Activated naive CD4-positive, alpha-beta T cell treated with Interleukin-2 at 50 U/mL for 16 hours (primary cell): ENCODE data around the gene ST8SIA6.
A peak's percentile ranks its signal among the peaks of the same experiment; 100 is the strongest.
"Not testable (repeated sequence)": the region's sequence is repeated elsewhere in the genome, so short reads cannot be mapped to it uniquely, and the experiment has no call there.

ENCODE experiments used
- DNase-seq: peaks from one replicate; pipeline ENCODE4 v3.0.0-alpha.2; 2020

ST8SIA6 gene

DNA sequence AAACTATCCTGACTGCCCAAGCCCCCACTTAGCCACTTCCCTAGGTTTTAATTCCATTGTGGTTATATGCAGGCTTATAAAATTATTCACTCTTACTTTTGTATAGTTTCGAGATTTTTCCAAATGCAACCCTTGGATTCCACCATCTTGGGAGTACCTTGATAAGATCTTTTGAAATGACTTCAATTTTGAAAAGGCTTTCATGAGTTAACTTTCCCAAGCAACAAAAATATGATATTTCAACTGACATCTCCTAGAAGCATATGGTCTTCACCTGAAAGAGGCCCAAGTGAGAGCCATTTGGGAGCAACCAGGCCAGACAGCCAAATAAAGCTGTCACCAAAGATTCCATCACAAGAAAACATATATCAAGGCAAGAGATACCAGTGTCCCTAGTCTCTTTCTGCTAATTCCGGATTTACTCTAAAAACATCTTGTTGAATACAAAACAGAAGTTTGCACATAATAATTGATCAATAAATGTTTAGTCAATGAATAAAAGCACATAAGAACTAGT is 1.7 kb upstream of the ST8SIA6 start:
- no peak for DNase-seq

- DNase-seq, result no peak
These were observed 673 bp upstream of the ST8SIA6 start for GRCh38 chr10:17455015-17455520.

- DNase-seq, result peak; percentile 42
These were observed 863 bp downstream of the ST8SIA6 start for GRCh38 chr10:17453373-17454091.

GRCh38 chr10:17453035-17453372 is 1.4 kb downstream of the ST8SIA6 start:
- no peak for DNase-seq

DNA sequence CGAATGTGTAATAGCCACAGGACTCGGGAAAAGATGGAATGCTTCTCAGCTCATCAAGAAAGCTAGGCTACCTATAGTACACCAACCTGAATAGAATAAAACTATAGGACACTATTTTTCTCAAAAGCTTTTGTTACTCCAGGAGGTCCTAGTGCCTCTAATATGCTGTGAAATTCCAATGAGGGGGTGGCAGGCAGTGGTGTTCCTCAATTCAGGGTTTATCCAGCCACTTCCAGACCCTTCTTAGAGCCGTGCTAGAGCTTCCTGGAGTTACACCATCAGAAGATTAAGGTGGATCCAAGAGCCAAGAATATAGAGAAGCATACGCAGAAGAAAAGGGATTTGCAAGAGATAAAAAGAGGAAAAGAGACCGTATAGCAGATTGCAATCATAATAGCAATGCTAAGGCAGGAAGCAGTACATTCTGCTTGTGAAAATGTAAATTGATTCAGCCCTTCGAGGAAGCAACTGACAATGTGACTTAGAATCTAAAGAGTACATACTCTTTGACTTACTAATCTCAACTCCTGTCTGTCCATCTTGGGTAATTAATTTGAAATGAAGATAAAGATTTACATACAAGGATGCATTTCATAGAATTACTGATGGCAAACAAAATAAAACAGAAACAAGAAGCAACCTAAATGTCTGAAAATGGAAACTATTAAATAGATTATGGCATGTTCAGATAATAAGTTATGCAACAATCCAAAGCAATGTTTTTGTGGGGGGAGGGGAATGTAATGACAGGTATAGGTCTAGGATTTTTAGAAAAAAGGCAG is 2.1 kb downstream of the ST8SIA6 start:
- DNase-seq, result no peak

- DNase-seq, result no peak
These were observed 4.4 kb downstream of the ST8SIA6 start for GRCh38 chr10:17450024-17450423.

GRCh38 chr10:17445400-17445998 is 8.9 kb downstream of the ST8SIA6 start:
- DNase-seq, result no peak

GRCh38 chr10:17444388-17444714 is 10.0 kb downstream of the ST8SIA6 start:
- DNase-seq, result no peak

- DNase-seq, result no peak
These were observed 10.5 kb downstream of the ST8SIA6 start for GRCh38 chr10:17443707-17444387.

DNA sequence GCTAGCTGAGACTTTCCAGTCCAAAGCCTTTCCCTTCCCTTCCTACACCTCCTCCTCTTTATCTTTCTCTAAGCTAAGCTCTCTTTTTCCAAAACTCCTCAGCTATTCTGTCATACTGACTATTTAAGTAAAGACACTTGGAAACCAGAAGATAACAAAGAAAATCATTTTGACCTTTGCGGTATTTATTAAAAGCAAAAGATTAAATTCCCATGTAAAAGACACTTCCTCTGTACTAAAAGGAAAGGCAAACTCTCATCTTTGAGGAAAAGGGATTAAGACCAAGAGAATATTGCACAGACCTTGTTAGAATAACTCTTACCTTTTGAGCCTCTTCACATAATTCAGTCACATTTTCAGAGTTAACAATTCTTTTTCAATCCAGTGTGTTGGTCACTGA is 15.8 kb downstream of the ST8SIA6 start:
- DNase-seq, result no peak

DNA sequence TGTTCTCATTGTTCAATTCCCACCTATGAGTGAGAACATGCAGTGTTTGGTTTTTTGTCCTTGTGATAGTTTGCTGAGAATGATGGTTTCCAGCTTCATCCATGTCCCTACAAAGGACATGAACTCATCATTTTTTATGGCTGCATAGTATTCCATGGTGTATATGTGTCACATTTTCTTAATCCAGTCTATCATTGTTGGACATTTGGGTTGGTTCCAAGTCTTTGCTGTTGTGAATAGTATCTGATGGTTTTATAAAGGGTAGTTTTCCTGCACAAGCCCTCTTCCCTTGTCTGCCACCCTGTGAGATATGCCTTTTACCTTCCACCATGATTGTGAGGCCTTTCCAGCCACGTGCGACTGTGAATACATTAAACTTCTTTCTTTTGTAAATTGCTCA is 17.8 kb downstream of the ST8SIA6 start:
- not testable (repeated sequence) for DNase-seq

- no peak for DNase-seq
These were observed 18.4 kb downstream of the ST8SIA6 start for GRCh38 chr10:17435953-17436352.

DNA sequence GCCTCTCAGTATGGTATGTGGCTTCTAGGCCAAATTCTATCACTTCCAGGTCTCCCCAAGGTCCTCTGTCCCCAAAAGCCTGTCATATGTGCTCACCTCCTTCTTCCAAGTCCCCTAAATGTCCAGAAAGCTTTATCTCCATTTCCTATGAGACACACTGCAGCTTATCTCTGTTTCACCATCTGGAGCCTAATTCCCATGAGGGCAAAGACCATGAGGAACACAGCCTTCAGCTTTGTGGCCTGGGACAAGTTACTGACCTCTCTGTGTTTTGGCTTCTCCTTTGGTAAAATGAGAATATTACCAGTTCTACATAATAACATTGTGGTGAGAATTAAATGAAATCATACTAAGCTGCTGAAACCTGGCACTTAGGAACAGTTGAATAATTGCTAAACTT is 19.2 kb downstream of the ST8SIA6 start:
- DNase-seq, result no peak

- DNase-seq, result no peak
These were observed 21.7 kb downstream of the ST8SIA6 start for GRCh38 chr10:17432723-17433122.

- no peak for DNase-seq
These were observed 22.5 kb downstream of the ST8SIA6 start for GRCh38 chr10:17431871-17432311.

DNA sequence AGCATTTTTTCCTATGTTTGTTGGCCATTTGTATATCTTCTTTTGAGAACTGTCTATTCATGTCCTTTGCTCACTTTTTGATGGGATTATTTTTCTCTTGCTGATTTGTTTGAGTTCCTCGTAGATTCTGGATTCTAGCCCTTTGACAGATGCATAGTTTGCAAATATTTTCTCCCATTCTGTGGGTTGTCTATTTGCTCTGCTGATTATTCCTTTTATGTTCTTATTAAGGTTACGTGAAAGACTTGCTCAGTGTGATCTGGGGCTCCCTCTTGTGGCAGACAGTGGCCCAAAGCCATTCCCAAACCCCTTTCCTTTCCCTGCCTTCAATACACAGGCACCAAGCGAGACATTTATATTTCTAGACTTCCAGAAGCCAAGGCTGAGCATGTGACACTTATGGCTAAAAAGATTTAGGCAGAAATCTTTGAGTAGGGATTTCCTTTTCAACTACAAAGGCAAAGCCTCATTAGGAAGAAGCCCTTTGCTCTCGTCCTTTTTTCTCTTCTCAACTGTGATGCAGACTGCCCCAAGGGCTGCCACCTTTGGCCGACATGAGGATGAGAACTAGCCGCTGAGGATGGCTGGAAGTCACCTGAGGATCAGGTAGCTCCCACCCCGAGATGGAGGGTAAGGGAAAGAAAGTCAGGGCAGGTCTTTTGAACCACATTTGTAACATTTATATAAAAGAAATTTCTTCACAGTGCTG is 23.6 kb downstream of the ST8SIA6 start:
- peak; percentile 59 for DNase-seq

DNA sequence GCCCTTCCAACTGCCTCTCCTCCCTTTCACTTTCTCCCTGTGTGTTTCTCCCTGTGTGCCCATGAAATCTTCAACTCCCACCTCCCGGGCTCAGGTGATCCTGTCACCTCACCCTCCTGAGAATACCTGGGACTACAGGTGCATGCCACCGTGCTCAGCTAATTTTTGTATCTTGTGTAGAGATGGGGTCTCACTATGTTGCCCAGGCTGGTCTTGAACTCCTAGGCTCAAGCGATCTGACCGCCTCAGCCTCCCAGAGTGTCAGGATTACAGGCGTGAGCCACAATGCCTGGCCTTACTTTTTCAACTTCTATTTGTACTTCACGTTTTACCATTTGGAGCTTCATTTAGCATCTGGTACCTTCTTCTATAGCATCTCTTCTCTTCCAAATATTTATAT is 24.9 kb downstream of the ST8SIA6 start:
- no peak for DNase-seq

- DNase-seq, result peak; percentile 65
These were observed 25.9 kb downstream of the ST8SIA6 start for GRCh38 chr10:17428351-17429097.

- DNase-seq, result no peak
These were observed 26.6 kb downstream of the ST8SIA6 start for GRCh38 chr10:17427666-17428350.

DNA sequence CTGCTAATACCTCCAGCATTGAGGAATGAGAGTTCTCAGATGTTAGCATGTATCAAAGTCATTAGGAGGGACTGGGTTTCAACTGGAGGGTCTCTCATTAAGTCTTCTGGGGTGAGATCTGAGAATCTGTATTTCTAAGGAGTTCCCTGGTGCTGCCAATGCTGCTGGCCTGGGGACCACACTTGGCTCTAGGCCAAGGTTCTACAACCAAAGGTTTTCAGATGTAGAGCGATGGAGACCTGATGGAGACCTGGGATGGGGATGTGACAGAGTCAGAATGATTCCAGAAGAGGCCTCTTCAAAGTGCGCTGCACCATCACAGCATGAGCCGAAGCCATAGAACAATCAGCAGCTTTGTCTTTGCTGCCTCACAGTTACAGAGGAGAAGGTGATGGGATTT is 27.2 kb downstream of the ST8SIA6 start:
- no peak for DNase-seq

- no peak for DNase-seq
These were observed 28.1 kb downstream of the ST8SIA6 start for GRCh38 chr10:17426263-17426750.
